GM12878 (cell line): ENCODE data around the gene CD27. TPM values are rescaled to one million over a fixed set of nuclear protein-coding genes. Genes with fewer than 3 reads are reported as not detected.

Experiments used
- ATF2 ChIP-seq: IDR thresholded peaks from 2 replicates; pipeline ENCODE4 v1.6.1; 2012; ENCODE audit warnings: low read length, inconsistent platforms
- ATF3 ChIP-seq: IDR thresholded peaks from 2 replicates; pipeline ENCODE4 v1.6.1; 2011; ENCODE audit warnings: low read depth, mild to moderate bottlenecking, low read length, moderate library complexity, borderline replicate concordance; ENCODE audit errors: extremely low read depth
- BHLHE40 ChIP-seq, 2 experiments: fragments of 450-650 bp in 1 of 2; IDR thresholded peaks; 2 replicates each; pipeline ENCODE4 v1.6.1; 2011 to 2017; ENCODE audit warnings: low read depth in 2 of 2, borderline replicate concordance in 1 of 2, improper control_type of control experiment in 1 of 2, low read length in 1 of 2, mild to moderate bottlenecking in 1 of 2
- CBFB ChIP-seq: IDR thresholded peaks from 2 replicates; pipeline ENCODE4 v1.6.1; 2016; ENCODE audit warnings: antibody characterized with exemption, low read depth
- CEBPB ChIP-seq, 2 experiments: fragments of 150-350 bp in 1 of 2; IDR thresholded peaks; 2 replicates each; pipeline ENCODE4 v1.6.1; 2012 to 2014; ENCODE audit warnings: low read depth in 2 of 2, low read length in 2 of 2, borderline replicate concordance in 1 of 2, inconsistent platforms in 1 of 2
- EGR1 ChIP-seq, 2 experiments: IDR thresholded peaks; 1 replicate in 1 of 2; 2 replicates in 1 of 2; pipeline ENCODE4 v1.6.1; 2011 to 2012; ENCODE audit warnings: low read depth in 2 of 2, low read length in 2 of 2, borderline replicate concordance in 1 of 2, mild to moderate bottlenecking in 1 of 2, moderate library complexity in 1 of 2
- KAT2A ChIP-seq: conservative IDR thresholded peaks from 2 replicates; pipeline ENCODE4 v1.6.1; 2011; ENCODE audit warnings: low read depth, low read length; ENCODE audit not compliant: control insufficient read depth
- KDM1A ChIP-seq: fragments of 200-600 bp; sonication (generic); IDR thresholded peaks from 2 replicates; pipeline ENCODE4 v1.6.1; 2016; ENCODE audit warnings: borderline replicate concordance
- MTA2 ChIP-seq: fragments of 450-650 bp; IDR thresholded peaks from 2 replicates; pipeline ENCODE4 v1.6.1; 2016; ENCODE audit warnings: low read depth, mild to moderate bottlenecking, moderate library complexity
- MYC ChIP-seq: IDR thresholded peaks from 2 replicates; pipeline ENCODE4 v1.6.1; 2011; ENCODE audit warnings: mild to moderate bottlenecking, low read length, moderate library complexity, inconsistent platforms; ENCODE audit not compliant: insufficient read depth, insufficient replicate concordance, insufficient read length, severe bottlenecking
- NKRF ChIP-seq: fragments of 450-650 bp; conservative IDR thresholded peaks from 2 replicates; pipeline ENCODE4 v1.6.1; 2017; ENCODE audit warnings: mild to moderate bottlenecking, moderate library complexity
- RAD21 ChIP-seq: IDR thresholded peaks from 2 replicates; pipeline ENCODE4 v1.6.1; 2011; ENCODE audit warnings: mild to moderate bottlenecking, low read depth, low read length, moderate library complexity; ENCODE audit not compliant: insufficient read depth
- RCOR1 ChIP-seq: conservative IDR thresholded peaks from 2 replicates; pipeline ENCODE4 v1.6.1; 2012; ENCODE audit warnings: low read depth, low read length, improper control_type of control experiment
- RELA ChIP-seq: fragments of 450-650 bp; IDR thresholded peaks from 2 replicates; pipeline ENCODE4 v1.8.0; 2014; ENCODE audit warnings: borderline replicate concordance; ENCODE audit not compliant: partially characterized antibody
- RELB ChIP-seq: fragments of 450-650 bp; IDR thresholded peaks from 2 replicates; pipeline ENCODE4 v1.6.1; 2017; ENCODE audit warnings: low read depth, mild to moderate bottlenecking, moderate library complexity
- RUNX3 ChIP-seq: IDR thresholded peaks from 2 replicates; pipeline ENCODE4 v1.6.1; 2012; ENCODE audit warnings: low read length, inconsistent platforms
- SRF ChIP-seq, 2 experiments: IDR thresholded peaks; 2 replicates each; pipeline ENCODE4 v1.6.1; 2011; ENCODE audit warnings: low read depth in 2 of 2, low read length in 2 of 2, mild to moderate bottlenecking in 1 of 2, moderate library complexity in 1 of 2
- TCF3 ChIP-seq: IDR thresholded peaks from 2 replicates; pipeline ENCODE4 v1.6.1; 2012; ENCODE audit warnings: low read depth, mild to moderate bottlenecking, low read length, borderline replicate concordance; ENCODE audit not compliant: insufficient read depth
- YBX1 ChIP-seq: fragments of 450-650 bp; IDR thresholded peaks from 2 replicates; pipeline ENCODE4 v1.6.1; 2016; ENCODE audit warnings: antibody characterized with exemption
- polyA plus RNA-seq, 11 experiments: library from polyadenylated mRNA; depleted of rRNA in 4 of 11; unstranded in 6 of 11; stranded (reverse) in 5 of 11; fragments of >200 nt; fragmentation: Nextera tagmentation in 4 of 11; fragmentation: Illumina TruSeq in 1 of 11; extraction: Ambion mirVana in 4 of 11; extraction: Trizol in 1 of 11; gene quantifications; 1 replicate in 1 of 11; 2 replicates in 10 of 11; pipeline versions ENCODE4 v1.2.1 to v1.2.3, GENCODE V29; 2011 to 2016; ENCODE audit warnings: inconsistent platforms in 2 of 11, missing spikeins in 2 of 11, low read depth in 1 of 11
- total RNA-seq, 4 experiments: library from RNA; depleted of rRNA in 3 of 4; stranded (reverse); fragments of >200 nt in 3 of 4; fragmentation: Illumina TruSeq in 1 of 4; extraction: Trizol in 1 of 4; gene quantifications; 2 replicates each; pipeline versions ENCODE4 v1.2.1 to v1.2.3, GENCODE V29; 2013 to 2021
- TF ChIP-seq, protein P1 (sequence below): fragments of 450-650 bp; IDR thresholded peaks from 2 replicates; pipeline ENCODE4 v1.6.1; 2017; ENCODE audit warnings: mild to moderate bottlenecking, moderate library complexity

The CD27 gene
- total and polyA plus RNA-seq, 10 of the 15 experiments (the other 5 are each of a cell fraction or from before 2014, with no cell fraction given): 4.9 to 184 (median 106) TPM

- no peak for TF ChIP-seq SRF (IDR thresholded peaks at IDR 0.05; ENCODE audit: low read depth in 2 of 2, low read length in 2 of 2)
- TF ChIP-seq KDM1A: no peak
- TF ChIP-seq, protein P1, sequence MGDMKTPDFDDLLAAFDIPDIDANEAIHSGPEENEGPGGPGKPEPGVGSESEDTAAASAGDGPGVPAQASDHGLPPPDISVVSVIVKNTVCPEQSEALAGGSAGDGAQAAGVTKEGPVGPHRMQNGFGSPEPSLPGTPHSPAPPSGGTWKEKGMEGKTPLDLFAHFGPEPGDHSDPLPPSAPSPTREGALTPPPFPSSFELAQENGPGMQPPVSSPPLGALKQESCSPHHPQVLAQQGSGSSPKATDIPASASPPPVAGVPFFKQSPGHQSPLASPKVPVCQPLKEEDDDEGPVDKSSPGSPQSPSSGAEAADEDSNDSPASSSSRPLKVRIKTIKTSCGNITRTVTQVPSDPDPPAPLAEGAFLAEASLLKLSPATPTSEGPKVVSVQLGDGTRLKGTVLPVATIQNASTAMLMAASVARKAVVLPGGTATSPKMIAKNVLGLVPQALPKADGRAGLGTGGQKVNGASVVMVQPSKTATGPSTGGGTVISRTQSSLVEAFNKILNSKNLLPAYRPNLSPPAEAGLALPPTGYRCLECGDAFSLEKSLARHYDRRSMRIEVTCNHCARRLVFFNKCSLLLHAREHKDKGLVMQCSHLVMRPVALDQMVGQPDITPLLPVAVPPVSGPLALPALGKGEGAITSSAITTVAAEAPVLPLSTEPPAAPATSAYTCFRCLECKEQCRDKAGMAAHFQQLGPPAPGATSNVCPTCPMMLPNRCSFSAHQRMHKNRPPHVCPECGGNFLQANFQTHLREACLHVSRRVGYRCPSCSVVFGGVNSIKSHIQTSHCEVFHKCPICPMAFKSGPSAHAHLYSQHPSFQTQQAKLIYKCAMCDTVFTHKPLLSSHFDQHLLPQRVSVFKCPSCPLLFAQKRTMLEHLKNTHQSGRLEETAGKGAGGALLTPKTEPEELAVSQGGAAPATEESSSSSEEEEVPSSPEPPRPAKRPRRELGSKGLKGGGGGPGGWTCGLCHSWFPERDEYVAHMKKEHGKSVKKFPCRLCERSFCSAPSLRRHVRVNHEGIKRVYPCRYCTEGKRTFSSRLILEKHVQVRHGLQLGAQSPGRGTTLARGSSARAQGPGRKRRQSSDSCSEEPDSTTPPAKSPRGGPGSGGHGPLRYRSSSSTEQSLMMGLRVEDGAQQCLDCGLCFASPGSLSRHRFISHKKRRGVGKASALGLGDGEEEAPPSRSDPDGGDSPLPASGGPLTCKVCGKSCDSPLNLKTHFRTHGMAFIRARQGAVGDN: peak; percentile 85
- no peak for TF ChIP-seq CEBPB (IDR thresholded peaks at IDR 0.05; ENCODE audit: borderline replicate concordance in 1 of 2, low read depth in 2 of 2, low read length in 2 of 2)
- TF ChIP-seq RCOR1: no peak
- TF ChIP-seq MYC: no peak
- TF ChIP-seq YBX1: no peak
- TF ChIP-seq RUNX3: no peak
- TF ChIP-seq TCF3: 0 out of 2 replicates have a peak, but pooled peaks have one; percentile 68
- TF ChIP-seq KAT2A: no peak
- TF ChIP-seq ATF2: no peak
- no peak for TF ChIP-seq NKRF
- TF ChIP-seq EGR1 (IDR thresholded peaks at IDR 0.05; ENCODE audit: borderline replicate concordance in 1 of 2, low read depth in 2 of 2, low read length in 2 of 2): no peak
- no peak for TF ChIP-seq RELA
- TF ChIP-seq CBFB: peak; percentile 86; the same call in 1 of the 2 replicates
- no peak for TF ChIP-seq ATF3
- TF ChIP-seq BHLHE40 (IDR thresholded peaks at IDR 0.05; ENCODE audit: borderline replicate concordance in 1 of 2, low read depth in 2 of 2, low read length in 1 of 2): peak; percentile 65 to 79
- TF ChIP-seq RAD21: no peak
- TF ChIP-seq RELB: peak; percentile 81
- peak; percentile 71 for TF ChIP-seq MTA2
Observed at GRCh38 chr12:6443361-6443983, 1.3 kb upstream of the CD27 start (continued).
